ENCODE measurements around the gene CUL7. TPM values are rescaled to one million over a fixed set of nuclear protein-coding genes. Genes with fewer than 3 reads are reported as not detected.
A peak's percentile ranks its signal among the peaks of the same experiment; 100 is the strongest.

CUL7 gene
- total RNA-seq, 1 experiment from 2014 or later: 34.1 TPM

GRCh38 chr6:43091020-43091419 is 37.4 kb upstream of the CUL7 start:
- ATAC-seq (no peak), DNase-seq (ENCODE audit: low read depth, low spot score) (no peak)
- no peak overlapping the region for H3K4me3 ChIP-seq (replicated peaks in 1 of 2; ENCODE audit: low read depth in 1 of 2, low read length in 2 of 2)
- POLR2A ChIA-PET: interaction anchor here (2.5 kb wide), 1 partner anchor 15 kb away, joined by 8 read pairs; the partner anchor contains the start of gene PTK7
- peaks cover 82% of the 10 kb centered on the region for H3K79me2 ChIP-seq (ENCODE audit: insufficient read depth, low read length)
- peaks cover 32 to 80% of the 10 kb centered on the region in 2 experiments for H3K4me1 ChIP-seq (ENCODE audit: control insufficient read depth in 1 of 2, insufficient read depth in 2 of 2, low read length in 2 of 2)
- CTCF ChIA-PET: no interaction called here
- H3K9me2 ChIP-seq (ENCODE audit: insufficient read depth): no peaks in the 10 kb centered on the region
- TF ChIP-seq JUND (IDR thresholded peaks at IDR 0.05): no peak
- TF ChIP-seq YY1 (IDR thresholded peaks at IDR 0.05; ENCODE audit: extremely low read depth, insufficient replicate concordance, low read depth, low read length): no peak
- no peak for TF ChIP-seq ZFX (IDR thresholded peaks at IDR 0.05)
- no peak for TF ChIP-seq SRF (IDR thresholded peaks at IDR 0.05; ENCODE audit: low read depth)
- TF ChIP-seq EZH2 (IDR thresholded peaks at IDR 0.05): no peak
- TF ChIP-seq MAX (IDR thresholded peaks at IDR 0.05): no peak
- TF ChIP-seq POLR2A (IDR thresholded peaks at IDR 0.05; ENCODE audit: borderline replicate concordance, extremely low read depth, insufficient read depth, insufficient read length): no peak
- no peak for TF ChIP-seq SP1 (IDR thresholded peaks at IDR 0.05; ENCODE audit: low read depth)
- TF ChIP-seq RAD21 (IDR thresholded peaks at IDR 0.05; ENCODE audit: low read depth): no peak
- no peak for TF ChIP-seq CEBPB (IDR thresholded peaks at IDR 0.05; ENCODE audit: low read depth)
- TF ChIP-seq EGR1 (IDR thresholded peaks at IDR 0.05; ENCODE audit: low read depth): no peak
- TF ChIP-seq FOSL1 (IDR thresholded peaks at IDR 0.05; ENCODE audit: low read depth): no peak
- TF ChIP-seq EZH2phosphoT487 (IDR thresholded peaks at IDR 0.05; ENCODE audit: borderline replicate concordance): no peak
- no peak for TF ChIP-seq ZNF274 (IDR thresholded peaks at IDR 0.05; ENCODE audit: low read depth, low read length)
- TF ChIP-seq ATF3 (IDR thresholded peaks at IDR 0.05): no peak
- TF ChIP-seq ELF1 (IDR thresholded peaks at IDR 0.05; ENCODE audit: borderline replicate concordance, low read depth): no peak
- no peak for TF ChIP-seq TCF7L2 (IDR thresholded peaks at IDR 0.05; ENCODE audit: borderline replicate concordance, extremely low read depth, insufficient read depth, insufficient read length)
- TF ChIP-seq CBX3 (IDR thresholded peaks at IDR 0.05; ENCODE audit: low read depth): no peak
- no peak for TF ChIP-seq ZBTB33 (IDR thresholded peaks at IDR 0.05; ENCODE audit: extremely low read depth, insufficient replicate concordance, low read length)
- RAD21 ChIA-PET (ENCODE audit: low non-redundant PET in 1 of 2, low total read pairs in 2 of 2, uncharacterized antibody in 2 of 2, unreplicated experiment in 2 of 2): no interaction called here
- no peaks in the 10 kb centered on the region; the same call in 1 of the 2 replicates for H4K20me1 ChIP-seq (ENCODE audit: insufficient read depth)
- no peak overlapping the region for H3K9ac ChIP-seq (ENCODE audit: low read length)
- no peak overlapping the region for H3K4me2 ChIP-seq (ENCODE audit: low read length)
- no peaks in the 10 kb centered on the region for H3K36me3 ChIP-seq (ENCODE audit: control insufficient read depth in 1 of 2, insufficient read depth in 2 of 2, low read length in 2 of 2)
- no peaks in the 10 kb centered on the region for H3K9me3 ChIP-seq (ENCODE audit: control insufficient read depth in 1 of 2, insufficient read depth in 1 of 2, low read depth in 1 of 2, low read length in 2 of 2)
- intact Hi-C loops (cut with micrococcal nuclease): no loop called here
- H3K27ac ChIP-seq (ENCODE audit: low read depth, low read length): peak overlapping the region; percentile 56
- H3K27me3 ChIP-seq (ENCODE audit: insufficient read depth, low read length): no peaks in the 10 kb centered on the region
- no TSS peak for BruUV-seq (replicated peaks)
- no peak overlapping the region for H2AFZ ChIP-seq (ENCODE audit: low read depth, low read length, poor library complexity, severe bottlenecking)

All from HCT116 (cell line).